ENCODE measurements around the gene NRP2.

DNA sequence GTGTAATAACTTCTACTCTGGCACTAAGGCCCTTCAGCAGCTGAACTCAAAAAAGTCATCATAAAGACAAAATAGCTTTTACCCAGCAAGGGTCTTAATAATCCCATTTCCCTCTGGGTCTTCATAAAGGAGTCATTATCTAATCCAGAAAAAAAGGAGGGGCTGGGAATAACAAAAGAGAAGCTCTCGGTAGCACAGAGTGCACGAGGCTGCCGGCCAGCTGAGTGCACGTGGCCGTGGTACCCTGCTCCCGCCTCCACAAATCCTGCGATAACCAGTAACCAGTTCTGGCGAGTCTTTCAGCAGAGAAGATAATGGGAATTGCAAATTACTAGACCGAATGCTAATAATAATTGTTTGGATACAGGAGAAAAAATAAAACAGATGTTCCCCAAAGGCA is 7.5 kb downstream of the NRP2 start:
- no peak for TF ChIP-seq CTCF (IDR thresholded peaks at IDR 0.05; ENCODE audit: insufficient read depth, low read depth, low read length)
- no peak for TF ChIP-seq EZH2 (IDR thresholded peaks at IDR 0.05; ENCODE audit: insufficient read depth, low read length)

All from astrocyte (in vitro differentiated cells and primary cell).